ENCODE results near the gene ZFYVE28. TPM values are rescaled to one million over a fixed set of nuclear protein-coding genes. Genes with fewer than 3 reads are reported as not detected.

ZFYVE28 gene
- total RNA-seq, 1 experiment from 2014 or later: 19.2 TPM

- Histone ChIP-seq H3K9ac (ENCODE audit: low read length) (no peak overlapping the region), H3K4me2 (ENCODE audit: low read length) (no peak overlapping the region), H3K27ac (ENCODE audit: low read depth, low read length) (no peak overlapping the region; the same call in 1 of the 2 replicates), H3K79me2 (ENCODE audit: insufficient read depth, low read length) (no peaks in the 10 kb centered on the region), H3K9me3 (ENCODE audit: control insufficient read depth in 1 of 2, insufficient read depth in 1 of 2, low read depth in 1 of 2, low read length in 2 of 2) (no peaks in the 10 kb centered on the region), H3K4me1 (ENCODE audit: control insufficient read depth in 1 of 2, insufficient read depth in 2 of 2, low read length in 2 of 2) (peaks cover 8 to 10% of the 10 kb centered on the region in 2 experiments), H4K20me1 (ENCODE audit: insufficient read depth) (no peaks in the 10 kb centered on the region), H3K36me3 (ENCODE audit: control insufficient read depth in 1 of 2, insufficient read depth in 2 of 2, low read length in 2 of 2) (no peaks in the 10 kb centered on the region), H2AFZ (ENCODE audit: low read depth, low read length, poor library complexity, severe bottlenecking) (no peak overlapping the region), H3K4me3 (replicated peaks in 1 of 2; ENCODE audit: low read depth in 1 of 2, low read length in 2 of 2) (no peak overlapping the region), H3K9me2 (ENCODE audit: insufficient read depth) (no peaks in the 10 kb centered on the region), H3K27me3 (ENCODE audit: insufficient read depth, low read length) (peaks cover 19% of the 10 kb centered on the region; the same call in 1 of the 2 replicates)
- DNase-seq (ENCODE audit: low read depth, low spot score): no peak
- ATAC-seq: no peak
- TF ChIP-seq, protein P1, sequence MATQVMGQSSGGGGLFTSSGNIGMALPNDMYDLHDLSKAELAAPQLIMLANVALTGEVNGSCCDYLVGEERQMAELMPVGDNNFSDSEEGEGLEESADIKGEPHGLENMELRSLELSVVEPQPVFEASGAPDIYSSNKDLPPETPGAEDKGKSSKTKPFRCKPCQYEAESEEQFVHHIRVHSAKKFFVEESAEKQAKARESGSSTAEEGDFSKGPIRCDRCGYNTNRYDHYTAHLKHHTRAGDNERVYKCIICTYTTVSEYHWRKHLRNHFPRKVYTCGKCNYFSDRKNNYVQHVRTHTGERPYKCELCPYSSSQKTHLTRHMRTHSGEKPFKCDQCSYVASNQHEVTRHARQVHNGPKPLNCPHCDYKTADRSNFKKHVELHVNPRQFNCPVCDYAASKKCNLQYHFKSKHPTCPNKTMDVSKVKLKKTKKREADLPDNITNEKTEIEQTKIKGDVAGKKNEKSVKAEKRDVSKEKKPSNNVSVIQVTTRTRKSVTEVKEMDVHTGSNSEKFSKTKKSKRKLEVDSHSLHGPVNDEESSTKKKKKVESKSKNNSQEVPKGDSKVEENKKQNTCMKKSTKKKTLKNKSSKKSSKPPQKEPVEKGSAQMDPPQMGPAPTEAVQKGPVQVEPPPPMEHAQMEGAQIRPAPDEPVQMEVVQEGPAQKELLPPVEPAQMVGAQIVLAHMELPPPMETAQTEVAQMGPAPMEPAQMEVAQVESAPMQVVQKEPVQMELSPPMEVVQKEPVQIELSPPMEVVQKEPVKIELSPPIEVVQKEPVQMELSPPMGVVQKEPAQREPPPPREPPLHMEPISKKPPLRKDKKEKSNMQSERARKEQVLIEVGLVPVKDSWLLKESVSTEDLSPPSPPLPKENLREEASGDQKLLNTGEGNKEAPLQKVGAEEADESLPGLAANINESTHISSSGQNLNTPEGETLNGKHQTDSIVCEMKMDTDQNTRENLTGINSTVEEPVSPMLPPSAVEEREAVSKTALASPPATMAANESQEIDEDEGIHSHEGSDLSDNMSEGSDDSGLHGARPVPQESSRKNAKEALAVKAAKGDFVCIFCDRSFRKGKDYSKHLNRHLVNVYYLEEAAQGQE (IDR thresholded peaks at IDR 0.05; ENCODE audit: low read depth): no peak
- TF ChIP-seq ZFX (IDR thresholded peaks at IDR 0.05) (no peak), ATF3 (IDR thresholded peaks at IDR 0.05) (no peak), RAD21 (IDR thresholded peaks at IDR 0.05; ENCODE audit: low read depth) (no peak), POLR2A (IDR thresholded peaks at IDR 0.05; ENCODE audit: borderline replicate concordance, extremely low read depth, insufficient read depth, insufficient read length) (no peak), CEBPB (IDR thresholded peaks at IDR 0.05; ENCODE audit: low read depth) (no peak), POLR2AphosphoS5 (IDR thresholded peaks at IDR 0.05; ENCODE audit: low read depth, low read length) (no peak), CBX3 (IDR thresholded peaks at IDR 0.05; ENCODE audit: low read depth) (no peak), CTCF (IDR thresholded peaks at IDR 0.05 in 2 of 3, conservative IDR thresholded peaks at IDR 0.05 in 1 of 3; ENCODE audit: borderline replicate concordance in 1 of 3, insufficient read depth in 1 of 3, low read depth in 2 of 3, low read length in 2 of 3) (no peak), EZH2phosphoT487 (IDR thresholded peaks at IDR 0.05; ENCODE audit: borderline replicate concordance) (no peak), ZBTB33 (IDR thresholded peaks at IDR 0.05; ENCODE audit: extremely low read depth, insufficient replicate concordance, low read length) (no peak), YY1 (IDR thresholded peaks at IDR 0.05; ENCODE audit: extremely low read depth, insufficient replicate concordance, low read depth, low read length) (no peak)
- no TSS peak for BruUV-seq (replicated peaks)
- ChIA-PET POLR2A (no interaction called here), RAD21 (ENCODE audit: low non-redundant PET in 1 of 2, low total read pairs in 2 of 2, uncharacterized antibody in 2 of 2, unreplicated experiment in 2 of 2) (no interaction called here), CTCF (no interaction called here)
- intact Hi-C loops (cut with micrococcal nuclease): no loop called here
Measured at GRCh38 chr4:2423066-2423465, 4.6 kb upstream of the ZFYVE28 start.

All from HCT116 (cell line).